B cell (primary cell): ENCODE results near the gene MRPL54. TPM values are rescaled to one million over a fixed set of nuclear protein-coding genes. Genes with fewer than 3 reads are reported as not detected.
"Not testable (repeated sequence)": the region's sequence is repeated elsewhere in the genome, so short reads cannot be mapped to it uniquely, and the experiment has no call there.

Experiments used
- ATAC-seq: fragments of 200-7000 bp; cut with Tn5 transposase; one replicate; pipeline ENCODE4 v1.10.0; 2021; ENCODE audit warnings: low read depth, mild to moderate bottlenecking, moderate number of reproducible peaks, moderate library complexity
- CTCF ChIA-PET: fragments of 350-600 bp; sonication (Branson Sonifier 250); formaldehyde crosslinking; loops from one replicate; lab custom pipeline; 2021; ENCODE audit warnings: antibody characterized with exemption, inconsistent platforms; lab: Charles Lee
- POLR2A ChIA-PET: fragments of 350-600 bp; sonication (Branson Sonifier 250); formaldehyde crosslinking; loops from one replicate; lab custom pipeline; 2021; ENCODE audit warnings: antibody characterized with exemption; lab: Charles Lee
- DNase-seq: peaks from one replicate; pipeline ENCODE4 v3.0.0; 2013
- H2AFZ ChIP-seq: 2 replicates; pipeline ENCODE4 v1.6.1; 2012; ENCODE audit warnings: mild to moderate bottlenecking, low read depth, low read length; ENCODE audit not compliant: insufficient read depth, poor library complexity, severe bottlenecking
- H3K27ac ChIP-seq, 2 donors: 1 replicate in 1 of 2; 2 replicates in 1 of 2; pipeline ENCODE4 v1.5.1; 2012 to 2013; ENCODE audit warnings: low read length in 2 of 2, mild to moderate bottlenecking in 2 of 2, moderate library complexity in 1 of 2
- H3K27me3 ChIP-seq, 4 experiments: fragments of 200-600 bp in 1 of 4; sonication (generic) in 1 of 4; replicated peaks in 1 of 4; 1 replicate in 2 of 4; 2 replicates in 2 of 4; pipeline versions ENCODE4 v1.6.1 to v1.7.0; 2013 to 2016; ENCODE audit warnings: low read length in 3 of 4, mild to moderate bottlenecking in 2 of 4, mixed read lengths in 1 of 4, moderate library complexity in 1 of 4; ENCODE audit not compliant: insufficient read depth in 4 of 4, control insufficient read depth in 3 of 4; ENCODE audit errors: control extremely low read depth in 1 of 4
- H3K36me3 ChIP-seq, 2 experiments: replicated peaks in 1 of 2; 1 replicate in 1 of 2; 2 replicates in 1 of 2; pipeline versions ENCODE4 v1.6.1 to v1.7.1; 2013; ENCODE audit warnings: low read length in 1 of 2; ENCODE audit not compliant: insufficient read depth in 2 of 2, control insufficient read depth in 1 of 2; ENCODE audit errors: control extremely low read depth in 1 of 2, extremely low read depth in 1 of 2
- H3K4me1 ChIP-seq, 2 donors: fragments of 200-600 bp in 1 of 2; sonication (generic) in 1 of 2; 1 replicate in 1 of 2; 2 replicates in 1 of 2; pipeline versions ENCODE4 v1.5.1 to v1.6.1; 2013 to 2017; ENCODE audit warnings: low read length in 2 of 2; ENCODE audit not compliant: control insufficient read depth in 2 of 2, insufficient read depth in 2 of 2
- H3K4me2 ChIP-seq: replicated peaks from 2 replicates; pipeline ENCODE3; 2012; ENCODE audit warnings: mild to moderate bottlenecking, low read depth, low read length; ENCODE audit not compliant: poor library complexity, severe bottlenecking
- H3K4me3 ChIP-seq, 5 experiments: fragments of 200-600 bp in 1 of 5; sonication (generic) in 1 of 5; 1 replicate in 3 of 5; 2 replicates in 2 of 5; pipeline versions ENCODE4 v1.5.1 to v1.7.0; 2011 to 2016; ENCODE audit warnings: low read length in 4 of 5, mild to moderate bottlenecking in 4 of 5, low read depth in 2 of 5, control low read depth in 1 of 5, moderate library complexity in 1 of 5; ENCODE audit not compliant: insufficient read depth in 1 of 5; ENCODE audit errors: control extremely low read depth in 1 of 5, extremely low read depth in 1 of 5
- H3K79me2 ChIP-seq: fragments of 200-600 bp; sonication (generic); one replicate; pipeline ENCODE4 v1.6.0; 2016; ENCODE audit warnings: low read length; ENCODE audit not compliant: control insufficient read depth, insufficient read depth
- H3K9ac ChIP-seq: fragments of 200-600 bp; sonication (generic); 2 replicates; pipeline ENCODE4 v1.6.1; 2017; ENCODE audit warnings: mild to moderate bottlenecking, low read length, moderate library complexity
- H3K9me3 ChIP-seq, 3 donors: one replicate each; pipeline versions ENCODE4 v1.6.1 to v1.7.1; 2013; ENCODE audit warnings: low read length in 2 of 3; ENCODE audit not compliant: control insufficient read depth in 2 of 3, insufficient read depth in 1 of 3; ENCODE audit errors: control extremely low read depth in 1 of 3
- H4K20me1 ChIP-seq: 2 replicates; pipeline ENCODE4 v1.6.0; 2012; ENCODE audit warnings: mild to moderate bottlenecking, low read length; ENCODE audit not compliant: insufficient read depth, control insufficient read depth, poor library complexity, severe bottlenecking
- H3K27ac Mint-ChIP-seq: one replicate; pipeline ENCODE4 v1.8.0; 2021; ENCODE audit warnings: mixed read lengths
- H3K27me3 Mint-ChIP-seq: one replicate; pipeline ENCODE4 v1.8.0; 2021; ENCODE audit warnings: mixed read lengths
- H3K4me1 Mint-ChIP-seq: one replicate; pipeline ENCODE4 v1.8.0; 2021; ENCODE audit warnings: mixed read lengths
- H3K4me3 Mint-ChIP-seq: one replicate; pipeline ENCODE4 v1.8.0; 2021; ENCODE audit warnings: mixed read lengths
- H3K9me3 Mint-ChIP-seq: one replicate; pipeline ENCODE4 v1.8.0; 2022; ENCODE audit warnings: mixed read lengths; ENCODE audit not compliant: insufficient read depth
- CTCF ChIP-seq: fragments of 200-600 bp; IDR thresholded peaks from one replicate; pipeline ENCODE4 v1.8.0; 2022; ENCODE audit warnings: antibody characterized with exemption, mild to moderate bottlenecking
- EZH2 ChIP-seq: IDR thresholded peaks from 2 replicates; pipeline ENCODE4 v1.6.1; 2012; ENCODE audit warnings: borderline replicate concordance, low read depth, mild to moderate bottlenecking, moderate library complexity, low read length; ENCODE audit not compliant: insufficient read depth, poor library complexity, severe bottlenecking
- WGBS: methylation state at CpG from one replicate; pipeline ENCODE4 v1.1.5; 2013; ENCODE audit warnings: missing lambda C conversion rate; ENCODE audit not compliant: insufficient coverage; 5-methylcytosine and 5-hydroxymethylcytosine counted together
- intact Hi-C: fragments of 100-400 bp; cut with micrococcal nuclease; formaldehyde crosslinking; loops from one replicate; pipeline ENCODE4 v1.10.0; 2022
- polyA plus RNA-seq: library from polyadenylated mRNA; depleted of rRNA; stranded (reverse); fragments of >200 nt; gene quantifications from 2 replicates; pipeline ENCODE4 v1.2.3, GENCODE V29; 2012
- total RNA-seq, 2 donors: library from RNA; stranded (reverse); fragments of 120-200 nt in 1 of 2; gene quantifications; 1 replicate in 1 of 2; 2 replicates in 1 of 2; pipeline versions ENCODE4 v1.2.3 to v1.2.4, GENCODE V29; 2013 to 2022

Gene MRPL54
- total and polyA plus RNA-seq, 2 donors (not counting 1 experiment from before 2014, with no cell fraction given) = 54.3 to 75.1 TPM

- Histone ChIP-seq H4K20me1 (peaks cover 32% of the 10 kb centered on the region), H3K79me2 (peaks cover 18% of the 10 kb centered on the region), H3K9me3 (peaks cover 0 to 6% (median 0%) of the 10 kb centered on the region in 3 donors), H3K36me3 (peaks cover 1 to 32% of the 10 kb centered on the region in 2 experiments), H3K4me3 (no peak overlapping the region), H3K4me2 (no peak overlapping the region), H3K27me3 (no peaks in the 10 kb centered on the region), H3K27ac (no peak overlapping the region), H3K4me1 (no peaks in the 10 kb centered on the region), H2AFZ (no peak overlapping the region), H3K9ac (no peak overlapping the region)
- no peak overlapping the region for H3K4me3 Mint-ChIP-seq
- CTCF ChIA-PET = no interaction called here
- intact Hi-C loops = no loop called here
- ATAC-seq (no peak), DNase-seq (no peak)
- H3K9me3 Mint-ChIP-seq = no peaks in the 10 kb centered on the region
- TF ChIP-seq EZH2 (no peak), CTCF (no peak)
- POLR2A ChIA-PET = no interaction called here
- no peaks in the 10 kb centered on the region for H3K27me3 Mint-ChIP-seq
- no peak overlapping the region for H3K27ac Mint-ChIP-seq
- H3K4me1 Mint-ChIP-seq = peaks cover 7% of the 10 kb centered on the region
- WGBS = 92% methylated on average over 25 of the region's 25 CpGs
Measured at GRCh38 chr19:3752492-3752891, 10.0 kb upstream of the MRPL54 start.

- DNase-seq (no peak), ATAC-seq (no peak)
- Mint-ChIP-seq H3K4me1 (peaks cover 7% of the 10 kb centered on the region), H3K27me3 (no peaks in the 10 kb centered on the region), H3K9me3 (no peaks in the 10 kb centered on the region), H3K4me3 (no peak overlapping the region), H3K27ac (no peak overlapping the region)
- H3K36me3 ChIP-seq = peaks cover 1 to 34% of the 10 kb centered on the region in 2 experiments
- WGBS = 97% methylated on average over 50 of the region's 51 CpGs
- no peak for TF ChIP-seq EZH2
- TF ChIP-seq CTCF = no peak
- ChIA-PET POLR2A (no interaction called here), CTCF (interaction anchor here (0.6 kb wide), 1 partner anchor 343 kb away, joined by 3 read pairs; no protein-coding TSS in a partner anchor)
- H3K27ac ChIP-seq = no peak overlapping the region
- H4K20me1 ChIP-seq = peaks cover 32% of the 10 kb centered on the region
- H3K9me3 ChIP-seq = peaks cover 0 to 6% (median 0%) of the 10 kb centered on the region in 3 donors
- no peak overlapping the region for H2AFZ ChIP-seq
- no peaks in the 10 kb centered on the region for H3K27me3 ChIP-seq
- peaks cover 0 to 1% of the 10 kb centered on the region in 2 donors for H3K4me1 ChIP-seq
- intact Hi-C loops = no loop called here
- H3K9ac ChIP-seq = no peak overlapping the region
- no peak overlapping the region for H3K4me3 ChIP-seq
- peaks cover 21% of the 10 kb centered on the region for H3K79me2 ChIP-seq
- no peak overlapping the region for H3K4me2 ChIP-seq
Measured at GRCh38 chr19:3753631-3754410, 8.7 kb upstream of the MRPL54 start.

- peaks cover 0 to 21% of the 10 kb centered on the region in 2 experiments for H3K36me3 ChIP-seq
- intact Hi-C loops, ATAC-seq, H3K27me3 Mint-ChIP-seq, H3K27ac ChIP-seq, H3K9me3 Mint-ChIP-seq, H3K4me3 Mint-ChIP-seq, H3K9ac ChIP-seq, DNase-seq, H3K9me3 ChIP-seq, CTCF ChIA-PET, H3K27ac Mint-ChIP-seq, POLR2A ChIA-PET, H3K27me3 ChIP-seq, H2AFZ ChIP-seq, H3K4me3 ChIP-seq, H3K4me2 ChIP-seq: not testable (repeated sequence)
- peaks cover 30% of the 10 kb centered on the region for H4K20me1 ChIP-seq
- WGBS = 100% methylated on average over 4 of the region's 7 CpGs
- H3K4me1 ChIP-seq = peaks cover 20 to 28% of the 10 kb centered on the region in 2 donors
- H3K4me1 Mint-ChIP-seq = peaks cover 37% of the 10 kb centered on the region
- H3K79me2 ChIP-seq = peaks cover 50% of the 10 kb centered on the region
Measured at GRCh38 chr19:3757705-3758104, 4.8 kb upstream of the MRPL54 start.
